GM18951 (cell line): Measurements from ENCODE around the gene LLPH.

Experiments
- POLR2A ChIP-seq: IDR thresholded peaks from 4 replicates; pipeline ENCODE4 v1.6.1; 2011; ENCODE audit warnings: mild to moderate bottlenecking; ENCODE audit not compliant: insufficient read length, insufficient read depth; ENCODE audit errors: extremely low read depth
- in situ Hi-C: fragments of 300-500 bp; cut with MboI; formaldehyde crosslinking; loops from one replicate; pipeline ENCODE4 v1.12.0; 2022; ENCODE audit warnings: low sequenced_read_pairs, mixed read lengths, inconsistent platforms; ENCODE audit not compliant: unreplicated experiment

Gene LLPH

GRCh38 chr12:66066929-66067523, 63.5 kb downstream of the LLPH start:
- no peak for TF ChIP-seq POLR2A
- in situ Hi-C loops = no loop called here
